ENCODE measurements around the gene IL1RL1. TPM values are rescaled to one million over a fixed set of nuclear protein-coding genes. Genes with fewer than 3 reads are reported as not detected.

IL1RL1 gene
- total RNA-seq, 1 donor from 2014 or later: not detected

- Mint-ChIP-seq H3K27ac (ENCODE audit: unreplicated experiment) (no peak overlapping the region), H3K9me3 (ENCODE audit: unreplicated experiment) (no peaks in the 10 kb centered on the region), H3K27me3 (ENCODE audit: unreplicated experiment) (peaks cover 17% of the 10 kb centered on the region), H3K4me3 (ENCODE audit: unreplicated experiment) (no peak overlapping the region), H3K36me3 (ENCODE audit: unreplicated experiment) (no peaks in the 10 kb centered on the region), H3K4me1 (ENCODE audit: unreplicated experiment) (no peaks in the 10 kb centered on the region)
- no peak for TF ChIP-seq CTCF (IDR thresholded peaks at IDR 0.05)
- DNase-seq (ENCODE audit: extremely low spot score, unreplicated experiment): no peak
Measured at GRCh38 chr2:102340778-102341177, 29.4 kb downstream of the IL1RL1 start.

- H3K4me3 Mint-ChIP-seq (ENCODE audit: unreplicated experiment): no peak overlapping the region
- no peaks in the 10 kb centered on the region for H3K4me1 Mint-ChIP-seq (ENCODE audit: unreplicated experiment)
- H3K36me3 Mint-ChIP-seq (ENCODE audit: unreplicated experiment): no peaks in the 10 kb centered on the region
- DNase-seq (ENCODE audit: extremely low spot score, unreplicated experiment): no peak
- H3K9me3 Mint-ChIP-seq (ENCODE audit: unreplicated experiment): no peaks in the 10 kb centered on the region
- TF ChIP-seq CTCF (IDR thresholded peaks at IDR 0.05): no peak
- H3K27ac Mint-ChIP-seq (ENCODE audit: unreplicated experiment): no peak overlapping the region
- peaks cover 23% of the 10 kb centered on the region for H3K27me3 Mint-ChIP-seq (ENCODE audit: unreplicated experiment)
Measured at GRCh38 chr2:102342888-102343287, 31.5 kb downstream of the IL1RL1 start.

GRCh38 chr2:102344397-102344796 lies 33.0 kb downstream of the IL1RL1 start:
- H3K4me1 Mint-ChIP-seq (ENCODE audit: unreplicated experiment): no peaks in the 10 kb centered on the region
- no peaks in the 10 kb centered on the region for H3K36me3 Mint-ChIP-seq (ENCODE audit: unreplicated experiment)
- no peak for DNase-seq (ENCODE audit: extremely low spot score, unreplicated experiment)
- H3K9me3 Mint-ChIP-seq (ENCODE audit: unreplicated experiment): no peaks in the 10 kb centered on the region
- no peak overlapping the region for H3K27ac Mint-ChIP-seq (ENCODE audit: unreplicated experiment)
- no peak overlapping the region for H3K4me3 Mint-ChIP-seq (ENCODE audit: unreplicated experiment)
- no peak for TF ChIP-seq CTCF (IDR thresholded peaks at IDR 0.05)
- peaks cover 35% of the 10 kb centered on the region for H3K27me3 Mint-ChIP-seq (ENCODE audit: unreplicated experiment)

- no peaks in the 10 kb centered on the region for H3K36me3 Mint-ChIP-seq (ENCODE audit: unreplicated experiment)
- H3K4me3 Mint-ChIP-seq (ENCODE audit: unreplicated experiment): no peak overlapping the region
- peaks cover 44% of the 10 kb centered on the region for H3K27me3 Mint-ChIP-seq (ENCODE audit: unreplicated experiment)
- TF ChIP-seq CTCF (IDR thresholded peaks at IDR 0.05): no peak
- H3K27ac Mint-ChIP-seq (ENCODE audit: unreplicated experiment): no peak overlapping the region
- H3K9me3 Mint-ChIP-seq (ENCODE audit: unreplicated experiment): no peaks in the 10 kb centered on the region
- DNase-seq (ENCODE audit: extremely low spot score, unreplicated experiment): no peak
- H3K4me1 Mint-ChIP-seq (ENCODE audit: unreplicated experiment): no peaks in the 10 kb centered on the region
Measured at GRCh38 chr2:102345329-102345920, 34.1 kb downstream of the IL1RL1 start.

GRCh38 chr2:102346381-102347130 lies 35.2 kb downstream of the IL1RL1 start:
- Mint-ChIP-seq H3K4me3 (ENCODE audit: unreplicated experiment) (no peak overlapping the region), H3K27ac (ENCODE audit: unreplicated experiment) (no peak overlapping the region), H3K27me3 (ENCODE audit: unreplicated experiment) (peaks cover 50% of the 10 kb centered on the region), H3K36me3 (ENCODE audit: unreplicated experiment) (no peaks in the 10 kb centered on the region), H3K9me3 (ENCODE audit: unreplicated experiment) (no peaks in the 10 kb centered on the region), H3K4me1 (ENCODE audit: unreplicated experiment) (no peaks in the 10 kb centered on the region)
- no peak for TF ChIP-seq CTCF (IDR thresholded peaks at IDR 0.05)
- DNase-seq (ENCODE audit: extremely low spot score, unreplicated experiment): no peak

All from osteocyte (in vitro differentiated cells).